OCI-LY7 (cell line): ENCODE results near the gene KLHDC10. TPM values are rescaled to one million over a fixed set of nuclear protein-coding genes. Genes with fewer than 3 reads are reported as not detected.

Source experiments
- BruUV-seq: library from RNA; stranded (reverse); fragments of 400-500 nt; replicated peaks from 2 replicates; lab custom pipeline; 2021; lab: Mats Ljungman, UMichigan
- CTCF ChIA-PET: fragments of 300-600 bp; sonication (Branson Sonifier 250); formaldehyde crosslinking; loops from one replicate; lab custom pipeline; 2022; ENCODE audit warnings: antibody characterized with exemption; ENCODE audit not compliant: unreplicated experiment; lab: Charles Lee
- POLR2A ChIA-PET: fragments of 300-600 bp; sonication (Branson Sonifier 250); formaldehyde crosslinking; loops from one replicate; lab custom pipeline; 2022; ENCODE audit warnings: antibody characterized with exemption; lab: Charles Lee
- DNase-seq: peaks from one replicate; pipeline ENCODE4 v3.0.0-alpha.2; 2015; ENCODE audit warnings: low spot score
- H2AFZ ChIP-seq: fragments of 200-600 bp; sonication (generic), shearing (Covaris generic); 2 replicates; pipeline ENCODE4 v1.6.1; 2014; ENCODE audit warnings: mild to moderate bottlenecking, antibody characterized with exemption, low read length, moderate library complexity
- H3K27ac ChIP-seq: fragments of 200-600 bp; sonication (generic); 2 replicates; pipeline ENCODE4 v1.5.1; 2014; ENCODE audit warnings: mixed run types, low read depth, mild to moderate bottlenecking, moderate library complexity, low read length, inconsistent platforms; ENCODE audit not compliant: poor library complexity, severe bottlenecking
- H3K36me3 ChIP-seq: fragments of 200-600 bp; sonication (generic); 2 replicates; pipeline ENCODE4 v1.6.1; 2014; ENCODE audit warnings: mild to moderate bottlenecking, antibody characterized with exemption, low read length, moderate library complexity, mixed read lengths; ENCODE audit not compliant: insufficient read depth
- H3K4me1 ChIP-seq: fragments of 200-600 bp; sonication (generic); 2 replicates; pipeline ENCODE4 v1.5.1; 2014; ENCODE audit warnings: mild to moderate bottlenecking, low read length; ENCODE audit not compliant: insufficient read depth, poor library complexity, severe bottlenecking
- H3K4me2 ChIP-seq: fragments of 200-600 bp; sonication (generic); 2 replicates; pipeline ENCODE4 v1.6.1; 2014; ENCODE audit warnings: mild to moderate bottlenecking, low read length
- H3K4me3 ChIP-seq: fragments of 200-600 bp; sonication (generic); 2 replicates; pipeline ENCODE4 v1.5.1; 2014; ENCODE audit warnings: mild to moderate bottlenecking, low read depth, low read length; ENCODE audit not compliant: poor library complexity, severe bottlenecking
- H3K79me2 ChIP-seq: fragments of 200-600 bp; sonication (generic); 2 replicates; pipeline ENCODE4 v1.6.1; 2016; ENCODE audit warnings: low read depth, mild to moderate bottlenecking, low read length, moderate library complexity, mixed read lengths; ENCODE audit not compliant: insufficient read depth
- H3K9me2 ChIP-seq: fragments of 200-600 bp; sonication (generic); 2 replicates; pipeline ENCODE4 v1.6.1; 2016; ENCODE audit warnings: mild to moderate bottlenecking, low read length, mixed read lengths; ENCODE audit not compliant: insufficient read depth
- H3K9me3 ChIP-seq: fragments of 200-600 bp; sonication (generic); 2 replicates; pipeline ENCODE4 v1.6.1; 2014; ENCODE audit warnings: mild to moderate bottlenecking, mixed run types, low read length, mixed read lengths
- H4K20me1 ChIP-seq: fragments of 200-600 bp; sonication (generic); 2 replicates; pipeline ENCODE4 v1.6.1; 2014; ENCODE audit warnings: mild to moderate bottlenecking, antibody characterized with exemption, low read length, moderate library complexity, mixed read lengths; ENCODE audit not compliant: insufficient read depth
- EZH2phosphoT487 ChIP-seq: fragments of 200-600 bp; sonication (generic); IDR thresholded peaks from 2 replicates; pipeline ENCODE4 v1.6.1; 2018; ENCODE audit warnings: low read depth, borderline replicate concordance, mild to moderate bottlenecking, mixed run types, antibody characterized with exemption, low read length, moderate library complexity, mixed read lengths
- intact Hi-C: fragments of 100-400 bp; cut with micrococcal nuclease; formaldehyde crosslinking; loops from one replicate; pipeline ENCODE4 v1.10.0; 2022; ENCODE audit not compliant: unreplicated experiment
- total RNA-seq, 2 experiments: library from RNA; depleted of rRNA in 1 of 2; stranded (reverse); fragments of >200 nt in 1 of 2; shearing (Covaris generic) in 1 of 2; gene quantifications; 2 replicates each; pipeline ENCODE4 v1.2.3, GENCODE V29; 2014 to 2022
- TF ChIP-seq, protein P1 (sequence below): fragments of 200-600 bp; sonication (generic); conservative IDR thresholded peaks from 2 replicates; pipeline ENCODE4 v1.5.1; 2014; ENCODE audit warnings: mild to moderate bottlenecking, antibody characterized with exemption, low read length, moderate library complexity, mixed read lengths

The KLHDC10 gene
- total RNA-seq, 2 experiments from 2014 or later: 15.9 to 21.2 TPM

DNA sequence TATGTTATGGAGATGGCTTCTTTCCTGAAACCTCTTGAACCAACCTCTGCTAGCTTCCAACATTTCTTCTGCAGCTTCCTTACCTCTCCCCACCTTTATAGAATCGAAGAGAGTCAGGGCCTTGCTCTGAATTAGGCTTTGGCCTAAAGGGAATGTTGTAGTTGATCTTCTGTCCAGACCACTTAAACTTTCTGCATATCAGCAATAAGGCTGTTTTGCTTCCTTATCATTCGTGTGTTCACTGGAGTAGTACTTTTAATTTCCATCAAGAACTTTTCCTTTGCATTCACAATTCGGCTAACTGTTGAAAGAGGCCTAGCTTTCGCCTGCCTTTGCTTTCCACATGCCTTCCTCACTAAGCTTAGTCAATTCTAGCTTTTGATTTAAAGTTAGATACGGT, 48.0 kb downstream of the KLHDC10 start:
- Histone ChIP-seq H2AFZ (no peak overlapping the region), H4K20me1 (no peaks in the 10 kb centered on the region), H3K4me3 (no peak overlapping the region), H3K79me2 (no peaks in the 10 kb centered on the region), H3K9me3 (no peaks in the 10 kb centered on the region), H3K27ac (no peak overlapping the region), H3K9me2 (no peaks in the 10 kb centered on the region), H3K4me2 (no peak overlapping the region), H3K4me1 (peaks cover 14% of the 10 kb centered on the region), H3K36me3 (peaks cover 22% of the 10 kb centered on the region)
- DNase-seq: no peak
- no TSS peak for BruUV-seq
- ChIA-PET POLR2A (interaction anchor here (0.6 to 1.9 kb wide), 3 partner anchors 23 to 432 kb away, joined by 3 to 4 read pairs (median 3); partner anchors contain the start of gene TMEM209), CTCF (no interaction called here)
- TF ChIP-seq EZH2phosphoT487: no peak
- TF ChIP-seq, protein P1, sequence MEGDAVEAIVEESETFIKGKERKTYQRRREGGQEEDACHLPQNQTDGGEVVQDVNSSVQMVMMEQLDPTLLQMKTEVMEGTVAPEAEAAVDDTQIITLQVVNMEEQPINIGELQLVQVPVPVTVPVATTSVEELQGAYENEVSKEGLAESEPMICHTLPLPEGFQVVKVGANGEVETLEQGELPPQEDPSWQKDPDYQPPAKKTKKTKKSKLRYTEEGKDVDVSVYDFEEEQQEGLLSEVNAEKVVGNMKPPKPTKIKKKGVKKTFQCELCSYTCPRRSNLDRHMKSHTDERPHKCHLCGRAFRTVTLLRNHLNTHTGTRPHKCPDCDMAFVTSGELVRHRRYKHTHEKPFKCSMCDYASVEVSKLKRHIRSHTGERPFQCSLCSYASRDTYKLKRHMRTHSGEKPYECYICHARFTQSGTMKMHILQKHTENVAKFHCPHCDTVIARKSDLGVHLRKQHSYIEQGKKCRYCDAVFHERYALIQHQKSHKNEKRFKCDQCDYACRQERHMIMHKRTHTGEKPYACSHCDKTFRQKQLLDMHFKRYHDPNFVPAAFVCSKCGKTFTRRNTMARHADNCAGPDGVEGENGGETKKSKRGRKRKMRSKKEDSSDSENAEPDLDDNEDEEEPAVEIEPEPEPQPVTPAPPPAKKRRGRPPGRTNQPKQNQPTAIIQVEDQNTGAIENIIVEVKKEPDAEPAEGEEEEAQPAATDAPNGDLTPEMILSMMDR: no peak
- intact Hi-C loops: no loop called here

DNA sequence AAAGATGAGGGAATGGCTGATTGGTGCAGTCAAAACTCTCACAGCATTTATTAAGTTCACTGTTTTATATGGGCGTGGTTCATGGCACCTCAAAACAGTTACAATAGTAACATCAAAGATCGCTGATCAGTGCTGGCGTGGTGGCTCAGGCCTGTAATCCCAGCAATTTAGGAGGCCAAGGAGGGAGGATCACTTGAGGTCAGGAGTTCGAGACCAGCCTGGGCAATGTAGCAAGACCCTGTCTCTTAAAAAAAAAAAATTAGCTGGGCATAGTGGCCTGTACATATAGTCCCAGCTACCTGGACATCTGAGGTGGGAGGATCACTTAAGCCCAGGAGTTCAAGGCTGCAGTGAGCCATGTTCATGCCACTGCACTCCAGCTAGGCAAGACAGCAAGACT, 48.5 kb downstream of the KLHDC10 start:
- no peaks in the 10 kb centered on the region for H3K9me2 ChIP-seq
- no peak overlapping the region for H3K27ac ChIP-seq
- BruUV-seq: no TSS peak
- no peaks in the 10 kb centered on the region for H3K79me2 ChIP-seq
- H3K4me1 ChIP-seq: peaks cover 9% of the 10 kb centered on the region
- intact Hi-C loops: no loop called here
- POLR2A ChIA-PET: interaction anchor here (0.9 to 1.9 kb wide), 3 partner anchors 23 to 715 kb away, joined by 3 to 4 read pairs (median 3); partner anchors contain the start of gene TMEM209
- peaks cover 27% of the 10 kb centered on the region for H3K36me3 ChIP-seq
- H3K4me2 ChIP-seq: no peak overlapping the region
- H2AFZ ChIP-seq: no peak overlapping the region
- no peak for TF ChIP-seq EZH2phosphoT487
- TF ChIP-seq, protein P1: no peak
- no peak for DNase-seq
- CTCF ChIA-PET: no interaction called here
- no peaks in the 10 kb centered on the region for H4K20me1 ChIP-seq
- no peak overlapping the region for H3K4me3 ChIP-seq
- H3K9me3 ChIP-seq: no peaks in the 10 kb centered on the region

DNA sequence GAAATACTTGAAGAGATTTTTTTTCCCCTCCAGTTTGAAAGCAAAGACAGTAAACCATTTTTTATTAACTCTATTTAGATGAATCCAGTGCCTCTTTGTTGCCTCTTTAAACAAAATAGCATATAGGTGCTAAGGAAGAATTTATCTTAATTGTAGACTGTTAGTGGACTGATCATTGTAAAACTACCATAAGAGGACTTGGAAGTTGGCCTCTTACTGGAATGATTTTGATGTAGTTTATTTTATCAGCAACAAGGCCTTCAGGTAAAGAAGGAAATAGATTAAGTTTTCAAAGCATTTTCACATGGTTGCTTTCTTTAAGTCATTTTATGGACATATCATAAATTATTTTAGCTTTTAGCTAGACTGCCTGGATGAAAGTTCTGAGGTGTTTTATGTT, 53.2 kb downstream of the KLHDC10 start:
- Histone ChIP-seq H3K9me3 (no peaks in the 10 kb centered on the region), H3K36me3 (peaks cover 67% of the 10 kb centered on the region)
- CTCF ChIA-PET: no interaction called here

More for the DNA sequence above, 53.2 kb downstream of the KLHDC10 start:
- Histone ChIP-seq H3K4me2 (no peak overlapping the region), H4K20me1 (no peaks in the 10 kb centered on the region), H3K9me2 (no peaks in the 10 kb centered on the region), H3K27ac (no peak overlapping the region), H3K4me3 (no peak overlapping the region), H2AFZ (no peak overlapping the region), H3K4me1 (no peaks in the 10 kb centered on the region), H3K79me2 (no peaks in the 10 kb centered on the region)
- intact Hi-C loops: loop anchor here (5.0 kb wide), 1 partner anchor 59 kb away; no protein-coding TSS in a partner anchor
- POLR2A ChIA-PET: no interaction called here
- BruUV-seq: no TSS peak
- no peak for DNase-seq
- TF ChIP-seq EZH2phosphoT487: no peak
